Body of pancreas (tissue), 4 donors: ENCODE data around the gene USPL1. TPM values are rescaled to one million over a fixed set of nuclear protein-coding genes. Genes with fewer than 3 reads are reported as not detected.

Experiments
- ATAC-seq: fragments of 150-250 bp; one replicate; pipeline ENCODE4 v1.9.1; 2016
- DNase-seq, 4 donors: peaks; one replicate each; pipeline ENCODE4 v3.0.0-alpha.2; 2019
- H3K27ac ChIP-seq, 4 donors: fragments of 200-600 bp; sonication (generic); 1 replicate in 3 of 4; 2 replicates in 1 of 4; pipeline versions ENCODE4 v1.5.1 to v1.6.1; 2016 to 2019; ENCODE audit warnings: mild to moderate bottlenecking in 1 of 4, mixed read lengths in 1 of 4, moderate library complexity in 1 of 4
- H3K27me3 ChIP-seq, 2 donors: fragments of 200-600 bp; sonication (generic); one replicate each; pipeline ENCODE4 v1.6.0; 2016; ENCODE audit warnings: mild to moderate bottlenecking in 1 of 2
- H3K36me3 ChIP-seq, 2 donors: fragments of 200-600 bp; sonication (generic); replicated peaks in 1 of 2; 2 replicates each; pipeline ENCODE4 v1.5.1; 2016; ENCODE audit warnings: low read depth in 2 of 2; ENCODE audit not compliant: insufficient read depth in 1 of 2
- H3K4me1 ChIP-seq: fragments of 200-600 bp; sonication (generic); one replicate; pipeline ENCODE4 v1.6.0; 2016
- H3K4me3 ChIP-seq, 2 donors: fragments of 200-600 bp; sonication (generic); 1 replicate in 1 of 2; 2 replicates in 1 of 2; pipeline ENCODE4 v1.5.1; 2016 to 2019
- H3K9me3 ChIP-seq, 3 donors: fragments of 200-600 bp; sonication (generic); 1 replicate in 2 of 3; 2 replicates in 1 of 3; pipeline ENCODE4 v1.5.1; 2016
- CTCF ChIP-seq, 7 experiments: fragments of 450-650 bp in 4 of 7; fragments of 200-600 bp in 3 of 7; sonication (generic) in 3 of 7; IDR thresholded peaks; one replicate each; pipeline ENCODE4 v1.5.1; 2016 to 2019; ENCODE audit warnings: antibody characterized with exemption in 7 of 7
- POLR2A ChIP-seq, 3 donors: fragments of 450-650 bp; IDR thresholded peaks; one replicate each; pipeline ENCODE4 v1.6.1; 2016; ENCODE audit warnings: antibody characterized with exemption in 3 of 3, mild to moderate bottlenecking in 2 of 3
- WGBS, 2 donors: methylation state at CpG; one replicate each; pipeline ENCODE4 v1.1.5; 2017; 5-methylcytosine and 5-hydroxymethylcytosine counted together
- intact Hi-C: fragments of 100-400 bp; cut with DNase I; formaldehyde crosslinking; loops from one replicate; pipeline ENCODE4 v1.15.1; 2023
- total RNA-seq, 2 donors: library from RNA; depleted of rRNA; stranded (reverse); fragments of >200 nt; gene quantifications; one replicate each; pipeline ENCODE4 v1.1.0, GENCODE V29; 2016

Gene USPL1
- total RNA-seq, 2 donors from 2014 or later, result 10.9 to 14.5 TPM

GRCh38 chr13:30697996-30698401 lies 80.3 kb downstream of the USPL1 start:
- no peak for TF ChIP-seq CTCF (IDR thresholded peaks at IDR 0.05)
- TF ChIP-seq POLR2A (IDR thresholded peaks at IDR 0.05), result no peak
- ATAC-seq (no peak), DNase-seq (no peak)
- no peak overlapping the region for H3K4me3 ChIP-seq
- intact Hi-C loops, result no loop called here
- 59 to 67% methylated on average over 7 of the region's 7 CpGs for WGBS, 2 donors
- no peaks in the 10 kb centered on the region for H3K27me3 ChIP-seq
- H3K27ac ChIP-seq, result no peak overlapping the region
- H3K4me1 ChIP-seq, result no peaks in the 10 kb centered on the region
- no peaks in the 10 kb centered on the region for H3K9me3 ChIP-seq
- H3K36me3 ChIP-seq, result no peaks in the 10 kb centered on the region

GRCh38 chr13:30698488-30699005 lies 80.8 kb downstream of the USPL1 start:
- H3K4me1 ChIP-seq, result no peaks in the 10 kb centered on the region
- no peak overlapping the region for H3K27ac ChIP-seq
- intact Hi-C loops, result no loop called here

GRCh38 chr13:30700364-30700763 lies 82.6 kb downstream of the USPL1 start:
- H3K27ac ChIP-seq, result no peak overlapping the region
- no peaks in the 10 kb centered on the region for H3K36me3 ChIP-seq
- H3K4me3 ChIP-seq, result no peak overlapping the region
- no peak for ATAC-seq
- DNase-seq, result no peak
- WGBS, 2 donors, result 53 to 67% methylated on average over 5 of the region's 5 CpGs
- H3K9me3 ChIP-seq, result no peaks in the 10 kb centered on the region
- intact Hi-C loops, result no loop called here
- TF ChIP-seq CTCF (IDR thresholded peaks at IDR 0.05), result no peak
- TF ChIP-seq POLR2A (IDR thresholded peaks at IDR 0.05), result no peak
- no peaks in the 10 kb centered on the region for H3K4me1 ChIP-seq
- H3K27me3 ChIP-seq, result no peaks in the 10 kb centered on the region

More at GRCh38 chr13:30698488-30699005, 80.8 kb downstream of the USPL1 start:
- no peak for DNase-seq
- TF ChIP-seq CTCF (IDR thresholded peaks at IDR 0.05), result no peak
- no peak for TF ChIP-seq POLR2A (IDR thresholded peaks at IDR 0.05)
- no peak for ATAC-seq
- Histone ChIP-seq H3K4me3 (no peak overlapping the region), H3K27me3 (no peaks in the 10 kb centered on the region), H3K9me3 (no peaks in the 10 kb centered on the region), H3K36me3 (no peaks in the 10 kb centered on the region)
- WGBS, 2 donors, result 60 to 68% methylated on average over 13 to 15 of the region's 15 CpGs

- Histone ChIP-seq H3K27me3 (no peaks in the 10 kb centered on the region), H3K4me3 (no peak overlapping the region), H3K27ac (no peak overlapping the region), H3K4me1 (no peaks in the 10 kb centered on the region), H3K36me3 (no peaks in the 10 kb centered on the region), H3K9me3 (no peaks in the 10 kb centered on the region)
- DNase-seq (no peak), ATAC-seq (no peak)
- TF ChIP-seq POLR2A (IDR thresholded peaks at IDR 0.05) (no peak), CTCF (IDR thresholded peaks at IDR 0.05) (no peak)
- intact Hi-C loops, result no loop called here
- WGBS, 2 donors, result 76 to 83% methylated on average over 4 of the region's 4 CpGs
These were observed 84.3 kb downstream of the USPL1 start for GRCh38 chr13:30702006-30702405.

- no peak for TF ChIP-seq CTCF (IDR thresholded peaks at IDR 0.05)
- TF ChIP-seq POLR2A (IDR thresholded peaks at IDR 0.05), result no peak
- intact Hi-C loops, result no loop called here
- ATAC-seq, result no peak
- H3K4me3 ChIP-seq, result no peak overlapping the region
- no peaks in the 10 kb centered on the region for H3K27me3 ChIP-seq
- no peaks in the 10 kb centered on the region for H3K4me1 ChIP-seq
- WGBS, 2 donors, result 42 to 62% methylated on average over 6 of the region's 6 CpGs
- H3K36me3 ChIP-seq, result no peaks in the 10 kb centered on the region
- DNase-seq, result no peak
- no peaks in the 10 kb centered on the region for H3K9me3 ChIP-seq
- H3K27ac ChIP-seq, result no peak overlapping the region
These were observed 86.9 kb downstream of the USPL1 start for GRCh38 chr13:30704596-30704995.
